Ishikawa (cell line): ENCODE results near the gene ARHGAP29.
"Not testable (repeated sequence)": the region's sequence is repeated elsewhere in the genome, so short reads cannot be mapped to it uniquely, and the experiment has no call there.

Experiments
- CEBPB ChIP-seq: IDR thresholded peaks from 2 replicates; pipeline ENCODE4 v1.6.1; 2012
- CREB1 ChIP-seq: IDR thresholded peaks from 2 replicates; pipeline ENCODE4 v1.6.1; 2012; ENCODE audit warnings: low read depth
- TAF1 ChIP-seq: IDR thresholded peaks from 2 replicates; pipeline ENCODE4 v1.6.1; 2012; ENCODE audit warnings: low read depth, mild to moderate bottlenecking
- ZBTB7A ChIP-seq: IDR thresholded peaks from 2 replicates; pipeline ENCODE4 v1.6.1; 2012; ENCODE audit warnings: low read depth
- TF ChIP-seq, protein P1 (sequence below): IDR thresholded peaks from 2 replicates; pipeline ENCODE4 v1.6.1; 2012

GRCh38 chr1:94164121-94164520, 73.3 kb downstream of the ARHGAP29 start:
- TF ChIP-seq CEBPB, ZBTB7A, TAF1, CREB1: not testable (repeated sequence)
- TF ChIP-seq, protein P1, sequence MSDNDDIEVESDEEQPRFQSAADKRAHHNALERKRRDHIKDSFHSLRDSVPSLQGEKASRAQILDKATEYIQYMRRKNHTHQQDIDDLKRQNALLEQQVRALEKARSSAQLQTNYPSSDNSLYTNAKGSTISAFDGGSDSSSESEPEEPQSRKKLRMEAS = not testable (repeated sequence)
